WTC11 (cell line): Measurements from ENCODE around the gene GCHFR.

Experiments used
- CTCF ChIP-seq: fragments of 200-600 bp; IDR thresholded peaks from 2 replicates; pipeline ENCODE4 v1.8.0; 2022; ENCODE audit warnings: antibody characterized with exemption
- NR3C1 ChIP-seq: sonication (generic); formaldehyde crosslinking; conservative IDR thresholded peaks from 2 replicates; pipeline ENCODE4 v1.8.1; 2023; ENCODE audit warnings: low read depth, mild to moderate bottlenecking, missing genetic modification reagents
- TEAD4 ChIP-seq: sonication (generic); formaldehyde crosslinking; IDR thresholded peaks from 2 replicates; pipeline ENCODE4 v1.8.0; 2022; ENCODE audit warnings: mild to moderate bottlenecking, missing genetic modification reagents
- ZNF138 ChIP-seq: sonication (generic); formaldehyde crosslinking; conservative IDR thresholded peaks from 2 replicates; pipeline ENCODE4 v1.8.1; 2022; ENCODE audit warnings: mild to moderate bottlenecking, moderate library complexity, missing genetic modification reagents
- ZNF232 ChIP-seq: sonication (generic); formaldehyde crosslinking; IDR thresholded peaks from 2 replicates; pipeline ENCODE4 v1.8.0; 2022; ENCODE audit warnings: mild to moderate bottlenecking, missing genetic modification reagents

- TF ChIP-seq CTCF = no peak
- TF ChIP-seq TEAD4 (CRISPR knock-in tag) = no peak
- no peak for TF ChIP-seq ZNF138
- no peak for TF ChIP-seq ZNF232
- TF ChIP-seq NR3C1 (CRISPR knock-in tag) = no peak
Observed at GRCh38 chr15:40775007-40775406, 11.1 kb downstream of the GCHFR start.
